Panc1 (cell line): ENCODE measurements around the gene MRPL14. TPM values are rescaled to one million over a fixed set of nuclear protein-coding genes. Genes with fewer than 3 reads are reported as not detected.

Experiments used
- ATAC-seq: fragments of 200-7000 bp; cut with Tn5 transposase; 2 replicates; pipeline ENCODE4 v1.9.1; 2020; ENCODE audit warnings: mild to moderate bottlenecking, moderate library complexity
- BruUV-seq: library from RNA; stranded (reverse); fragments of 400-500 nt; replicated peaks from 2 replicates; lab custom pipeline; 2021; lab: Mats Ljungman, UMichigan
- CTCF ChIA-PET: fragments of 300-600 bp; sonication (Branson Sonifier 250); formaldehyde crosslinking; loops from one replicate; lab custom pipeline; 2022; ENCODE audit warnings: antibody characterized with exemption; lab: Charles Lee
- POLR2A ChIA-PET: fragments of 300-600 bp; sonication (Branson Sonifier 250); formaldehyde crosslinking; loops from one replicate; lab custom pipeline; 2022; ENCODE audit warnings: antibody characterized with exemption; lab: Charles Lee
- DNase-seq: peaks from one replicate; pipeline ENCODE4 v3.0.0-alpha.2; 2010; ENCODE audit warnings: low read depth, low spot score
- H3K27ac ChIP-seq: 2 replicates; pipeline ENCODE4 v1.5.1; 2011; ENCODE audit warnings: mild to moderate bottlenecking, low read length, inconsistent platforms
- H3K27me3 ChIP-seq: fragments of 200-500 bp; sonication (Bioruptor generic); 2 replicates; pipeline ENCODE4 v1.6.0; 2014; ENCODE audit warnings: low read length, inconsistent platforms; ENCODE audit not compliant: control insufficient read depth, insufficient read depth
- H3K36me3 ChIP-seq: fragments of 200-500 bp; sonication (Bioruptor generic); 2 replicates; pipeline ENCODE4 v1.5.1; 2014; ENCODE audit warnings: inconsistent platforms, mild to moderate bottlenecking, low read length, moderate library complexity; ENCODE audit not compliant: control insufficient read depth, insufficient read depth
- H3K4me1 ChIP-seq: 2 replicates; pipeline ENCODE4 v1.5.1; 2011; ENCODE audit warnings: inconsistent platforms, mild to moderate bottlenecking, low read length, moderate library complexity; ENCODE audit not compliant: control insufficient read depth, insufficient read depth
- H3K4me3 ChIP-seq, 2 experiments: 2 replicates each; pipeline ENCODE4 v1.5.1; 2011 to 2012; ENCODE audit warnings: low read depth in 2 of 2, low read length in 2 of 2, mild to moderate bottlenecking in 2 of 2, inconsistent platforms in 1 of 2, moderate library complexity in 1 of 2
- H3K9me3 ChIP-seq: fragments of 200-500 bp; sonication (Bioruptor generic); 2 replicates; pipeline ENCODE4 v1.5.1; 2014; ENCODE audit warnings: low read depth, mild to moderate bottlenecking, inconsistent platforms, low read length, moderate library complexity; ENCODE audit not compliant: control insufficient read depth, insufficient read depth
- POLR2AphosphoS5 ChIP-seq: IDR thresholded peaks from 2 replicates; pipeline ENCODE4 v1.6.1; 2012; ENCODE audit warnings: mild to moderate bottlenecking, low read depth, low read length, moderate library complexity
- REST ChIP-seq, 2 experiments: IDR thresholded peaks; 2 replicates each; pipeline ENCODE4 v1.6.1; 2011 to 2012; ENCODE audit warnings: low read depth in 2 of 2, control low read depth in 1 of 2, low read length in 1 of 2, mild to moderate bottlenecking in 1 of 2, moderate library complexity in 1 of 2; ENCODE audit not compliant: insufficient read depth in 1 of 2
- SIN3A ChIP-seq: IDR thresholded peaks from 2 replicates; pipeline ENCODE4 v1.6.1; 2012; ENCODE audit warnings: low read depth, mild to moderate bottlenecking, low read length, moderate library complexity, borderline replicate concordance; ENCODE audit not compliant: insufficient read depth
- TCF7L2 ChIP-seq: IDR thresholded peaks from 2 replicates; pipeline ENCODE4 v1.6.1; 2011; ENCODE audit warnings: mild to moderate bottlenecking, low read depth, low read length, inconsistent platforms
- in situ Hi-C: cut with HindIII; loops from 2 replicates; pipeline ENCODE4 v1.10.0; 2016; ENCODE audit warnings: low sequenced_read_pairs, low pct_unique_long_range_greater_than_20kb
- intact Hi-C: fragments of 100-400 bp; cut with micrococcal nuclease; formaldehyde crosslinking; loops from one replicate; pipeline ENCODE4 v1.10.0; 2022; ENCODE audit not compliant: unreplicated experiment
- total RNA-seq: library from RNA; stranded (reverse); gene quantifications from one replicate; pipeline ENCODE4 v1.2.1, GENCODE V29; 2021; ENCODE audit not compliant: unreplicated experiment
- TF ChIP-seq, protein P1 (sequence below): fragments of 450-650 bp; IDR thresholded peaks from 2 replicates; pipeline ENCODE4 v1.5.1; 2017; ENCODE audit warnings: mild to moderate bottlenecking

The MRPL14 gene
- total RNA-seq, 1 experiment from 2014 or later: 82.0 TPM

DNA sequence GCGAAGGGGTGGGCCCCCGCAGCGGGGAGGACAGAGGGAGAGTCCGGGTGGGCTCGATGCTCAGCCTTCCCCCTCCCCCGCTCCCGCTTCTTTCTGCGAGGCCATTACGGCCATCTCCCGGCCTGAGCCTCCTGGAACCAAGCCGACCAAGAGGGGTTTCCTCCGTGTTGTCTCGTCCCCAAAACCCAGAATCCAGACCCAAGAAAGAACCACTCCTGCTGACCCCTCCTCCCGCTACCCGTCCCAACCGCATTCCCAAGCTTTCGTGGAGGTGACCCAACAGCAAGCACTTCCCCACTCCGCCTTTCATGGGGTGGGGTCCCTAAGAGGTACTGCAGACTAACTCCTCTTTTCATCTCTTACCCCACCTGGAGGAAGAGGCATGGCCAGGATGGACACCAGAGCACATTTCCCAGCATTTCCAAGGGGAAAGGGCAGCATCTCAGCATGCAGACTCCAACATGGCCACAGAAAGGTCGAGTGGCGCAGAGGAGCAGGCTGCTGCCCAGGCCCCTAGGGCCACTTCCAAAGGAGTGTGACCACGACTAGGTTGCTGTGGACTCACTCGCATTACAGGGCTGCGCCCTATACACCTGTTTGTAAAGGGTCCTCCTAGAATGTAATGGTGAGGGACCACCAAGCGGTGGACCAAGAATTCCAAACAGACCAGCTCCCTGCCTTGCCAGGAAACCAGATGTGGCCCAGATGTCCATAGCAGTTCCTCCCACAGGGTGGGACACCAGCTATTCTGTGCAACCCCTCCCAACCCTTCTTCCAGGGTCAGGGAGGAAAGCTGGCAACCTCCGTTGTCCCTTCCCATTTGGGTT lies 53.4 kb downstream of the MRPL14 start:
- H3K9me3 ChIP-seq: no peaks in the 10 kb centered on the region
- BruUV-seq: no TSS peak
- peaks cover 24% of the 10 kb centered on the region for H3K4me1 ChIP-seq
- peak overlapping the region; percentile 88 for H3K27ac ChIP-seq
- no peaks in the 10 kb centered on the region for H3K36me3 ChIP-seq
- ChIA-PET POLR2A (no interaction called here), CTCF (interaction anchor here (4.0 kb wide), 1 partner anchor 304 kb away, joined by 16 read pairs; the partner anchor contains the start of gene VEGFA)
- TF ChIP-seq SIN3A (no peak), TCF7L2 (no peak), REST (IDR thresholded peaks at IDR 0.05; ENCODE audit: insufficient read depth in 1 of 2, low read depth in 2 of 2, low read length in 1 of 2) (no peak), POLR2AphosphoS5 (no peak)
- TF ChIP-seq, protein P1, sequence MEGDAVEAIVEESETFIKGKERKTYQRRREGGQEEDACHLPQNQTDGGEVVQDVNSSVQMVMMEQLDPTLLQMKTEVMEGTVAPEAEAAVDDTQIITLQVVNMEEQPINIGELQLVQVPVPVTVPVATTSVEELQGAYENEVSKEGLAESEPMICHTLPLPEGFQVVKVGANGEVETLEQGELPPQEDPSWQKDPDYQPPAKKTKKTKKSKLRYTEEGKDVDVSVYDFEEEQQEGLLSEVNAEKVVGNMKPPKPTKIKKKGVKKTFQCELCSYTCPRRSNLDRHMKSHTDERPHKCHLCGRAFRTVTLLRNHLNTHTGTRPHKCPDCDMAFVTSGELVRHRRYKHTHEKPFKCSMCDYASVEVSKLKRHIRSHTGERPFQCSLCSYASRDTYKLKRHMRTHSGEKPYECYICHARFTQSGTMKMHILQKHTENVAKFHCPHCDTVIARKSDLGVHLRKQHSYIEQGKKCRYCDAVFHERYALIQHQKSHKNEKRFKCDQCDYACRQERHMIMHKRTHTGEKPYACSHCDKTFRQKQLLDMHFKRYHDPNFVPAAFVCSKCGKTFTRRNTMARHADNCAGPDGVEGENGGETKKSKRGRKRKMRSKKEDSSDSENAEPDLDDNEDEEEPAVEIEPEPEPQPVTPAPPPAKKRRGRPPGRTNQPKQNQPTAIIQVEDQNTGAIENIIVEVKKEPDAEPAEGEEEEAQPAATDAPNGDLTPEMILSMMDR: no peak
- no peak for DNase-seq
- in situ Hi-C loops (no loop called here), intact Hi-C loops (loop anchor here (1.0 to 10.0 kb wide), 3 partner anchors 63 to 305 kb away; no protein-coding TSS in a partner anchor)
- peak; percentile 50 for ATAC-seq
- H3K27me3 ChIP-seq: no peaks in the 10 kb centered on the region
- peak overlapping the region; percentile 25 to 29 for H3K4me3 ChIP-seq

GRCh38 chr6:44072959-44073611 lies 54.2 kb downstream of the MRPL14 start:
- ChIA-PET CTCF (interaction anchor here (4.0 kb wide), 1 partner anchor 303 kb away, joined by 16 read pairs; the partner anchor contains the start of gene VEGFA), POLR2A (no interaction called here)
- Histone ChIP-seq H3K4me3 (peak overlapping the region; percentile 45 to 58), H3K27ac (peak overlapping the region; percentile 76), H3K4me1 (peaks cover 29% of the 10 kb centered on the region), H3K27me3 (no peaks in the 10 kb centered on the region), H3K9me3 (no peaks in the 10 kb centered on the region), H3K36me3 (no peaks in the 10 kb centered on the region)
- TF ChIP-seq, protein P1: no peak
- no peak for TF ChIP-seq REST (IDR thresholded peaks at IDR 0.05; ENCODE audit: insufficient read depth in 1 of 2, low read depth in 2 of 2, low read length in 1 of 2)
- TF ChIP-seq POLR2AphosphoS5: no peak
- no peak for TF ChIP-seq SIN3A
- TF ChIP-seq TCF7L2: peak; percentile 99
- peak; percentile 77 for ATAC-seq
- intact Hi-C loops: loop anchor here (10.0 kb wide), 1 partner anchor 118 kb away; no protein-coding TSS in a partner anchor
- no peak for DNase-seq
- in situ Hi-C loops: no loop called here
- BruUV-seq: no TSS peak
